ENCODE measurements around the gene PI16. TPM values are rescaled to one million over a fixed set of nuclear protein-coding genes. Genes with fewer than 3 reads are reported as not detected.

PI16 gene
- total and polyA plus RNA-seq, 2 donors (not counting 3 experiments of a cell fraction or from before 2014, with no cell fraction given), result 0.14 TPM; not detected in 1

GRCh38 chr6:36997811-36998722, 43.5 kb downstream of the PI16 start:
- H3K9ac ChIP-seq (replicated peaks; ENCODE audit: extremely low read depth, insufficient read depth, low read length), result no peak overlapping the region
- BruUV-seq (replicated peaks), result no TSS peak
- H3K4me1 ChIP-seq (ENCODE audit: control insufficient read depth, extremely low read depth, insufficient read depth, low read length), result no peaks in the 10 kb centered on the region
- intact Hi-C loops (cut with micrococcal nuclease) (no loop called here), dilution Hi-C loops (cut with MboI; ENCODE audit: extremely low pct_ligation_motif_present, low sequenced_read_pairs) (no loop called here)
- H3K4me2 ChIP-seq (ENCODE audit: insufficient read depth, low read length), result no peak overlapping the region
- no peak overlapping the region for H3K4me3 ChIP-seq (replicated peaks in 1 of 3; ENCODE audit: insufficient read depth in 1 of 3, low read depth in 1 of 3, low read length in 3 of 3)
- no peak overlapping the region for H3K27ac ChIP-seq (ENCODE audit: insufficient read depth, low read depth, low read length)
- no peaks in the 10 kb centered on the region for H3K9me3 ChIP-seq (replicated peaks; ENCODE audit: control insufficient read depth, insufficient read depth, low read length)
- H4K20me1 ChIP-seq (replicated peaks; ENCODE audit: control insufficient read depth, extremely low read depth, insufficient read depth, low read length), result no peaks in the 10 kb centered on the region
- H3K79me2 ChIP-seq (ENCODE audit: control insufficient read depth, insufficient read depth, low read length), result no peaks in the 10 kb centered on the region
- H2AFZ ChIP-seq (ENCODE audit: low read depth, low read length), result no peak overlapping the region
- no peak for FAIRE-seq
- H3K27me3 ChIP-seq (ENCODE audit: control insufficient read depth in 2 of 2, insufficient read depth in 2 of 2, low read length in 2 of 2), result peaks cover 0 to 11% of the 10 kb centered on the region in 2 experiments
- TF ChIP-seq MYC (IDR thresholded peaks at IDR 0.05; ENCODE audit: low read depth, low read length) (no peak), JUN (IDR thresholded peaks at IDR 0.05; ENCODE audit: borderline replicate concordance, insufficient read depth, insufficient read length, low read depth) (no peak), POLR2A (IDR thresholded peaks at IDR 0.05; ENCODE audit: low read depth, low read length) (no peak), MAX (IDR thresholded peaks at IDR 0.05; ENCODE audit: insufficient read depth, insufficient read length) (no peak), EZH2 (IDR thresholded peaks at IDR 0.05; ENCODE audit: borderline replicate concordance, low read depth, low read length, severe bottlenecking) (no peak), CTCF (IDR thresholded peaks at IDR 0.05; ENCODE audit: extremely low read depth in 1 of 2, insufficient read depth in 1 of 2, low read depth in 1 of 2, low read length in 2 of 2) (no peak), GATA2 (IDR thresholded peaks at IDR 0.05; ENCODE audit: insufficient read depth, insufficient read length, low read depth, low read length) (no peak), POLR2AphosphoS5 (IDR thresholded peaks at IDR 0.05; ENCODE audit: insufficient read depth, low read depth, low read length) (no peak)
- ChIA-PET CTCF (no interaction called here), POLR2A (no interaction called here)
- H3K9me1 ChIP-seq (replicated peaks; ENCODE audit: control insufficient read depth, extremely low read depth, insufficient read depth, low read length), result no peaks in the 10 kb centered on the region
- no peaks in the 10 kb centered on the region for H3K36me3 ChIP-seq (ENCODE audit: control insufficient read depth in 2 of 2, extremely low read depth in 1 of 2, insufficient read depth in 2 of 2, low read length in 2 of 2)
- no peak for DNase-seq (ENCODE audit: low read depth, low spot score)
